Caco-2 (cell line): ENCODE measurements around the gene AKR1E2. TPM values are rescaled to one million over a fixed set of nuclear protein-coding genes. Genes with fewer than 3 reads are reported as not detected.

Source experiments
- BruUV-seq: library from RNA; stranded (reverse); fragments of 400-500 nt; replicated peaks from 2 replicates; lab custom pipeline; 2021; lab: Mats Ljungman, UMichigan
- CTCF ChIA-PET: fragments of 300-600 bp; sonication (Branson Sonifier 250); formaldehyde crosslinking; loops from one replicate; lab custom pipeline; 2022; ENCODE audit warnings: antibody characterized with exemption; lab: Charles Lee
- POLR2A ChIA-PET: fragments of 300-600 bp; sonication (Branson Sonifier 250); formaldehyde crosslinking; loops from one replicate; lab custom pipeline; 2022; ENCODE audit warnings: antibody characterized with exemption; lab: Charles Lee
- DNase-seq, 2 experiments: peaks; one replicate each; pipeline versions ENCODE4 v3.0.0 to v3.0.0-alpha.2; 2020 to 2022
- H3K27me3 ChIP-seq: replicated peaks from 2 replicates; pipeline ENCODE4 v1.6.0; 2011; ENCODE audit warnings: low read length; ENCODE audit not compliant: control insufficient read depth, insufficient read depth
- H3K36me3 ChIP-seq: 2 replicates; pipeline ENCODE4 v1.5.1; 2011; ENCODE audit warnings: low read length; ENCODE audit not compliant: control insufficient read depth, insufficient read depth
- H3K4me1 ChIP-seq: fragments of 250-450 bp; sonication (Bioruptor Pico); 2 replicates; pipeline ENCODE4 v1.5.1; 2020; ENCODE audit warnings: mild to moderate bottlenecking
- H3K4me3 ChIP-seq: 2 replicates; pipeline ENCODE4 v1.5.1; 2011; ENCODE audit warnings: low read depth, mild to moderate bottlenecking, control low read depth, low read length
- H3K9me3 ChIP-seq: fragments of 250-450 bp; sonication (Bioruptor Pico); 2 replicates; pipeline ENCODE4 v1.5.1; 2020; ENCODE audit warnings: mild to moderate bottlenecking, moderate library complexity
- H3K27ac Mint-ChIP-seq: one replicate; pipeline ENCODE4 v1.8.0; 2022; ENCODE audit warnings: mixed read lengths; ENCODE audit not compliant: unreplicated experiment
- H3K27me3 Mint-ChIP-seq: one replicate; pipeline ENCODE4 v1.8.0; 2022; ENCODE audit warnings: mixed read lengths; ENCODE audit not compliant: insufficient read depth, unreplicated experiment
- H3K36me3 Mint-ChIP-seq: one replicate; pipeline ENCODE4 v1.8.0; 2022; ENCODE audit warnings: mild to moderate bottlenecking, mixed read lengths; ENCODE audit not compliant: insufficient read depth, unreplicated experiment
- H3K4me1 Mint-ChIP-seq: one replicate; pipeline ENCODE4 v1.8.0; 2022; ENCODE audit warnings: low read depth, mixed read lengths; ENCODE audit not compliant: unreplicated experiment
- H3K4me3 Mint-ChIP-seq: one replicate; pipeline ENCODE4 v1.8.0; 2022; ENCODE audit warnings: mild to moderate bottlenecking, moderate library complexity, mixed read lengths; ENCODE audit not compliant: unreplicated experiment
- H3K9me3 Mint-ChIP-seq: one replicate; pipeline ENCODE4 v1.8.0; 2022; ENCODE audit warnings: mixed read lengths; ENCODE audit not compliant: unreplicated experiment
- CTCF ChIP-seq, 2 experiments: fragments of 200-600 bp in 1 of 2; IDR thresholded peaks; 1 replicate in 1 of 2; 2 replicates in 1 of 2; pipeline versions ENCODE4 v1.5.1 to v1.8.0; 2011 to 2022; ENCODE audit warnings: antibody characterized with exemption in 1 of 2, control low read depth in 1 of 2, inconsistent platforms in 1 of 2, low read depth in 1 of 2, low read length in 1 of 2, mild to moderate bottlenecking in 1 of 2, moderate library complexity in 1 of 2; ENCODE audit not compliant: insufficient read depth in 1 of 2, severe bottlenecking in 1 of 2, unreplicated experiment in 1 of 2
- intact Hi-C: fragments of 100-400 bp; cut with micrococcal nuclease; formaldehyde crosslinking; loops from one replicate; pipeline ENCODE4 v1.10.0; 2022; ENCODE audit not compliant: unreplicated experiment
- total RNA-seq: library from RNA; stranded (reverse); gene quantifications from 2 replicates; pipeline ENCODE4 v1.2.3, GENCODE V29; 2022

The AKR1E2 gene
- total RNA-seq, 1 experiment from 2014 or later: 68.3 TPM

DNA sequence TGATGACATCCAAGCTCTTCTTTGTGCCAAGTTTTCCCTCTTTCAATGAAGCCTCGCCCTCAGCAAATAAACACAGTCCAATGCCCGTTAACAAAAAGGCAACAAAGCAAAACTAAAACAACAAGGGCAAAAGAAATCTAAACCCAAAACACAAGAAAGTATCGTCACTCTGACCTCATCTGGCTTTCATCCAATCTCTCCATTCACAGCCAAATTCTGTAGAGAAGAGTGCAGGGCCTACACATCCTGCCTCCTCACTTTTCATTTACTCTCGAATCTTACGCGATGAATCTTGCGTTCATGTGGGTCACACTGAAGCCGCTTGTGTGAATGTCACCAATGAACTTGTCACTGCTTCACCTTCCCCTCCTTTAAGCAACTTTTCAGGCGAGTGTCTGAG lies 15.9 kb upstream of the AKR1E2 start:
- peaks cover 6% of the 10 kb centered on the region; the same call in 1 of the 2 replicates for H3K4me1 ChIP-seq
- H3K36me3 Mint-ChIP-seq: no peaks in the 10 kb centered on the region
- CTCF ChIA-PET: no interaction called here
- no peaks in the 10 kb centered on the region for H3K27me3 ChIP-seq
- no peak for TF ChIP-seq CTCF (IDR thresholded peaks at IDR 0.05; ENCODE audit: insufficient read depth in 1 of 2, low read depth in 1 of 2, low read length in 1 of 2, severe bottlenecking in 1 of 2, unreplicated experiment in 1 of 2)
- H3K27ac Mint-ChIP-seq: no peak overlapping the region
- no peaks in the 10 kb centered on the region for H3K27me3 Mint-ChIP-seq
- no peaks in the 10 kb centered on the region for H3K36me3 ChIP-seq
- H3K9me3 ChIP-seq: no peaks in the 10 kb centered on the region
- intact Hi-C loops: no loop called here
- H3K4me1 Mint-ChIP-seq: no peaks in the 10 kb centered on the region
- no peak overlapping the region for H3K4me3 ChIP-seq
- H3K4me3 Mint-ChIP-seq: no peak overlapping the region
- DNase-seq: no peak
- POLR2A ChIA-PET: no interaction called here
- no TSS peak for BruUV-seq
- H3K9me3 Mint-ChIP-seq: no peaks in the 10 kb centered on the region

DNA sequence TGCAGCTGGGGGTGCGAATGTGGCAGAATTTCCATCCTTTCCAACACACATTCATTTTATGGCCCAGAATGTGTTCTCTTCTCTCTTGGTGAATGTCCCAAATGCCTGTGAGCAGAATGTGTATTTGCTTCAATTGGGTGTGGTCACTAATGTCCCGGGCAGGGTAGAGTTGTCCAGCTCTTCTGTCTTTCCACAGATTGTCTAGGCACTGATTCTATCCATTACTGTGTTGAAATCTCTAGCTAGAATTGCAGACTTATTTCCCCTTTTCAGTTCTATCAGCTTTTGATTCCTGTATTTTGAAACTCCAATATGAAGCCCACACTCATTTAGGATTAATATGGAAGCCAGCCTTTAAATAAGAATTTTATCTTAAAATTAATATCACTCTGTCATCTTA lies 14.0 kb upstream of the AKR1E2 start:
- intact Hi-C loops: no loop called here
- H3K9me3 ChIP-seq: peaks cover 4% of the 10 kb centered on the region; the same call in 1 of the 2 replicates
- no peak overlapping the region for H3K4me3 ChIP-seq
- no peaks in the 10 kb centered on the region for H3K27me3 ChIP-seq
- H3K27ac Mint-ChIP-seq: no peak overlapping the region
- CTCF ChIA-PET: no interaction called here
- H3K36me3 ChIP-seq: no peaks in the 10 kb centered on the region
- TF ChIP-seq CTCF (IDR thresholded peaks at IDR 0.05; ENCODE audit: insufficient read depth in 1 of 2, low read depth in 1 of 2, low read length in 1 of 2, severe bottlenecking in 1 of 2, unreplicated experiment in 1 of 2): no peak
- H3K4me1 ChIP-seq: peaks cover 11% of the 10 kb centered on the region; the same call in 1 of the 2 replicates
- H3K9me3 Mint-ChIP-seq: no peaks in the 10 kb centered on the region
- POLR2A ChIA-PET: no interaction called here
- BruUV-seq: no TSS peak
- no peaks in the 10 kb centered on the region for H3K27me3 Mint-ChIP-seq
- H3K4me1 Mint-ChIP-seq: no peaks in the 10 kb centered on the region
- no peaks in the 10 kb centered on the region for H3K36me3 Mint-ChIP-seq
- H3K4me3 Mint-ChIP-seq: no peak overlapping the region
- no peak for DNase-seq

GRCh38 chr10:4813023-4813422 lies 13.0 kb upstream of the AKR1E2 start:
- POLR2A ChIA-PET: interaction anchor here (0.6 to 0.7 kb wide), 2 partner anchors 14 to 37 kb away, joined by 3 to 6 read pairs; partner anchors contain the start of gene AKR1E2
- Histone ChIP-seq H3K4me3 (no peak overlapping the region), H3K9me3 (peaks cover 4% of the 10 kb centered on the region; the same call in 1 of the 2 replicates), H3K4me1 (peaks cover 11% of the 10 kb centered on the region; the same call in 1 of the 2 replicates), H3K36me3 (no peaks in the 10 kb centered on the region), H3K27me3 (no peaks in the 10 kb centered on the region)
- no peak for DNase-seq
- Mint-ChIP-seq H3K27ac (no peak overlapping the region), H3K4me1 (no peaks in the 10 kb centered on the region), H3K27me3 (no peaks in the 10 kb centered on the region), H3K4me3 (no peak overlapping the region), H3K36me3 (no peaks in the 10 kb centered on the region), H3K9me3 (no peaks in the 10 kb centered on the region)
- TF ChIP-seq CTCF (IDR thresholded peaks at IDR 0.05; ENCODE audit: insufficient read depth in 1 of 2, low read depth in 1 of 2, low read length in 1 of 2, severe bottlenecking in 1 of 2, unreplicated experiment in 1 of 2): no peak
- intact Hi-C loops: no loop called here
- no TSS peak for BruUV-seq
- CTCF ChIA-PET: interaction anchor here (0.7 to 1.2 kb wide), 2 partner anchors 13 to 53 kb away, joined by 3 to 5 read pairs; partner anchors contain the start of gene AKR1E2
